Measurements from ENCODE around the gene TMEM190.
"Not testable (repeated sequence)": the region's sequence is repeated elsewhere in the genome, so short reads cannot be mapped to it uniquely, and the experiment has no call there.

Gene TMEM190

GRCh38 chr19:55389386-55390317 is 13.0 kb downstream of the TMEM190 start:
- peaks cover 87% of the 10 kb centered on the region for H4K20me1 ChIP-seq
- peaks cover 65% of the 10 kb centered on the region for H3K36me3 ChIP-seq
- H3K9me3 ChIP-seq = no peaks in the 10 kb centered on the region
- H3K4me1 ChIP-seq = peaks cover 62% of the 10 kb centered on the region
- no peak overlapping the region for H3K4me3 ChIP-seq
- H3K27ac ChIP-seq = no peak overlapping the region
- H3K4me2 ChIP-seq = peak overlapping the region; percentile 96
- no peak for TF ChIP-seq Cebpa-rat (IDR thresholded peaks at IDR 0.05)
- H3K27me3 ChIP-seq = no peaks in the 10 kb centered on the region
- peak overlapping the region; percentile 99 for H3K9ac ChIP-seq

GRCh38 chr19:55390461-55390880 is 13.8 kb downstream of the TMEM190 start:
- peak overlapping the region; percentile 19; the same call in 1 of the 2 replicates for H3K4me2 ChIP-seq
- H4K20me1 ChIP-seq = peaks cover 93% of the 10 kb centered on the region
- H3K9ac ChIP-seq = 0 out of 2 replicates have a peak overlapping the region, but pooled peaks have one; percentile 2
- no peaks in the 10 kb centered on the region for H3K9me3 ChIP-seq
- no peak overlapping the region for H3K4me3 ChIP-seq
- H3K4me1 ChIP-seq = peaks cover 59% of the 10 kb centered on the region
- H3K36me3 ChIP-seq = peaks cover 65% of the 10 kb centered on the region
- no peak overlapping the region for H3K27ac ChIP-seq
- H3K27me3 ChIP-seq = no peaks in the 10 kb centered on the region
- TF ChIP-seq Cebpa-rat (IDR thresholded peaks at IDR 0.05) = no peak

- H3K9ac ChIP-seq = 0 out of 2 replicates have a peak overlapping the region, but pooled peaks have one; percentile 2
- H4K20me1 ChIP-seq = peaks cover 88% of the 10 kb centered on the region
- no peak for TF ChIP-seq Cebpa-rat (IDR thresholded peaks at IDR 0.05)
- H3K27me3 ChIP-seq = no peaks in the 10 kb centered on the region
- H3K4me3 ChIP-seq = no peak overlapping the region
- H3K27ac ChIP-seq = no peak overlapping the region
- peaks cover 65% of the 10 kb centered on the region for H3K36me3 ChIP-seq
- no peaks in the 10 kb centered on the region for H3K9me3 ChIP-seq
- peaks cover 59% of the 10 kb centered on the region for H3K4me1 ChIP-seq
- peak overlapping the region; percentile 23 for H3K4me2 ChIP-seq
Measured at GRCh38 chr19:55391191-55391670, 14.6 kb downstream of the TMEM190 start.

GRCh38 chr19:55391702-55392615 is 15.3 kb downstream of the TMEM190 start:
- Histone ChIP-seq H3K9ac (no peak overlapping the region), H3K4me2 (peak overlapping the region; percentile 23), H3K9me3 (no peaks in the 10 kb centered on the region), H3K27me3 (no peaks in the 10 kb centered on the region), H4K20me1 (peaks cover 84% of the 10 kb centered on the region), H3K4me1 (peaks cover 57% of the 10 kb centered on the region), H3K4me3 (no peak overlapping the region), H3K27ac (no peak overlapping the region; the same call in 1 of the 2 replicates), H3K36me3 (peaks cover 58% of the 10 kb centered on the region)
- no peak for TF ChIP-seq Cebpa-rat (IDR thresholded peaks at IDR 0.05)

GRCh38 chr19:55392820-55393761 is 16.5 kb downstream of the TMEM190 start:
- Histone ChIP-seq H3K9me3 (no peaks in the 10 kb centered on the region), H3K9ac (no peak overlapping the region), H3K4me1 (peaks cover 45% of the 10 kb centered on the region), H3K27me3 (no peaks in the 10 kb centered on the region), H3K4me2 (no peak overlapping the region), H3K4me3 (no peak overlapping the region), H3K27ac (no peak overlapping the region), H3K36me3 (peaks cover 50% of the 10 kb centered on the region), H4K20me1 (peaks cover 80% of the 10 kb centered on the region)
- TF ChIP-seq Cebpa-rat (IDR thresholded peaks at IDR 0.05) = no peak

- Histone ChIP-seq H3K27ac (no peak overlapping the region), H3K36me3 (peaks cover 52% of the 10 kb centered on the region), H3K4me2 (no peak overlapping the region), H3K27me3 (no peaks in the 10 kb centered on the region), H3K4me1 (peaks cover 16% of the 10 kb centered on the region), H4K20me1 (peaks cover 80% of the 10 kb centered on the region), H3K9ac (no peak overlapping the region), H3K9me3 (no peaks in the 10 kb centered on the region), H3K4me3 (no peak overlapping the region)
- no peak for TF ChIP-seq Cebpa-rat (IDR thresholded peaks at IDR 0.05)
Measured at GRCh38 chr19:55398200-55398925, 21.7 kb downstream of the TMEM190 start.

- H3K4me3 ChIP-seq = no peak overlapping the region
- no peak overlapping the region for H3K27ac ChIP-seq
- no peak overlapping the region for H3K4me2 ChIP-seq
- H3K27me3 ChIP-seq = no peaks in the 10 kb centered on the region
- H3K9me3 ChIP-seq = no peaks in the 10 kb centered on the region
- H4K20me1 ChIP-seq = peaks cover 84% of the 10 kb centered on the region
- H3K9ac ChIP-seq = 0 out of 2 replicates have a peak overlapping the region, but pooled peaks have one; percentile 41
- TF ChIP-seq Cebpa-rat (IDR thresholded peaks at IDR 0.05) = no peak
- H3K4me1 ChIP-seq = peaks cover 37% of the 10 kb centered on the region
- peaks cover 73% of the 10 kb centered on the region for H3K36me3 ChIP-seq
Measured at GRCh38 chr19:55400281-55401087, 23.9 kb downstream of the TMEM190 start.

GRCh38 chr19:55401390-55401789 is 24.8 kb downstream of the TMEM190 start:
- peaks cover 46% of the 10 kb centered on the region for H3K4me1 ChIP-seq
- not testable (repeated sequence) for H3K9me3 ChIP-seq, H3K27me3 ChIP-seq, H3K4me3 ChIP-seq, H3K27ac ChIP-seq, H3K4me2 ChIP-seq, H3K9ac ChIP-seq
- H4K20me1 ChIP-seq = peaks cover 93% of the 10 kb centered on the region
- H3K36me3 ChIP-seq = peaks cover 82% of the 10 kb centered on the region

Data from BLaER1 (cell line).